Right lobe of liver (tissue), 6 donors: ENCODE data around the gene KLHL8. TPM values are rescaled to one million over a fixed set of nuclear protein-coding genes. Genes with fewer than 3 reads are reported as not detected.
A peak's percentile ranks its signal among the peaks of the same experiment; 100 is the strongest.

Experiments
- ATAC-seq, 4 donors: fragments of 200-7000 bp; cut with Tn5 transposase; one replicate each; pipeline ENCODE4 v1.9.1; 2020; ENCODE audit warnings: mild to moderate bottlenecking in 4 of 4, moderate library complexity in 4 of 4
- DNase-seq, 3 donors: peaks; one replicate each; pipeline ENCODE4 v3.0.0-alpha.2; 2020
- H3K27ac ChIP-seq, 3 donors: fragments of 200-600 bp; one replicate each; pipeline ENCODE4 v1.8.0; 2022
- H3K27me3 ChIP-seq, 2 donors: fragments of 200-600 bp; one replicate each; pipeline ENCODE4 v1.8.0; 2022
- H3K36me3 ChIP-seq, 4 donors: fragments of 200-600 bp; sonication (generic) in 1 of 4; one replicate each; pipeline versions ENCODE4 v1.5.1 to v1.8.0; 2017 to 2022; ENCODE audit warnings: control low read depth in 1 of 4
- H3K4me1 ChIP-seq, 4 donors: fragments of 200-600 bp; sonication (generic) in 1 of 4; one replicate each; pipeline versions ENCODE4 v1.5.1 to v1.8.0; 2017 to 2022; ENCODE audit warnings: control low read depth in 1 of 4
- H3K4me3 ChIP-seq, 3 donors: fragments of 200-600 bp; one replicate each; pipeline ENCODE4 v1.8.0; 2022
- H3K9me3 ChIP-seq, 4 donors: fragments of 200-600 bp; sonication (generic) in 1 of 4; one replicate each; pipeline versions ENCODE4 v1.5.1 to v1.8.0; 2017 to 2022; ENCODE audit warnings: control low read depth in 1 of 4
- POLR2A ChIP-seq: fragments of 450-650 bp; IDR thresholded peaks from one replicate; pipeline ENCODE4 v1.6.1; 2017; ENCODE audit warnings: antibody characterized with exemption, mild to moderate bottlenecking
- WGBS: methylation state at CpG from one replicate; pipeline ENCODE4 v1.1.6; 2018; ENCODE audit warnings: low coverage, low lambda C conversion rate; ENCODE audit not compliant: insufficient coverage; ENCODE audit errors: missing lambda C conversion rate; 5-methylcytosine and 5-hydroxymethylcytosine counted together
- intact Hi-C, 2 donors: fragments of 100-400 bp; cut with DNase I; formaldehyde crosslinking; loops; one replicate each; pipeline versions ENCODE4 v1.11.2 to v1.14.1; 2022
- total RNA-seq, 6 experiments: library from RNA; depleted of rRNA in 2 of 6; stranded (reverse); fragments of >200 nt in 2 of 6; fragmentation: NEBNext Ultra II Directional in 3 of 6; extraction: Animal tissue kit (Norgen Biotek cat#: 25700) in 3 of 6; gene quantifications; one replicate each; pipeline versions ENCODE4 v1.1.0 to v1.2.4, GENCODE V29; 2016 to 2023
- TF ChIP-seq, protein P1 (sequence below), 4 donors: fragments of 200-600 bp in 3 of 4; fragments of 450-650 bp in 1 of 4; IDR thresholded peaks; one replicate each; pipeline versions ENCODE4 v1.5.1 to v1.8.0; 2016 to 2022; ENCODE audit warnings: antibody characterized with exemption in 4 of 4, mild to moderate bottlenecking in 2 of 4
- donor health status: DM: no; HTN: yes; CAD: no.
- donor health status: DM: no; HTN: no; CAD: no.
- donor health status: DM: no; HTN: no; CAD: no.
- donor health status: DM: no; HTN: yes; CAD: no.
- donor health status: DM: no; HTN: yes; CAD: no.

KLHL8 gene
- total RNA-seq, 6 experiments from 2014 or later = 5.5 to 9.6 (median 7.2) TPM

DNA sequence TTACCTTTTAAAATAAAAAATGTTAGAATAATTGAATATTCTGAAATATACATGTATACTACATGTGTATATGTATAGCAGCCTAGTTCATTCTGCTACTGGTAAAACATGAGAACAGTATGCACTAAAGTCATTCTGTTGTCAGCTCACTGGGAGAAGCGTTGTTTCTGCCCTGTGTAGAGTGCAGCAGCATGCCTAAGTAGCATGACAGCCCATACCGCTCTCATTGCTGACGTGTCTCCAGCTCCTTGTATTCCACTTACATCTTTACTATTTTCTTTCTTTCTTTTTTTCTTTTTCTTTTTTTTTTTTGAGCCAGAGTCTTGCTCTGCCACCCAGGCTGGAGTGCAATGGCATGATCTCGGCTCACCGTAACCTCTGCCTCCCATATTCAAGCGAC lies 90.7 kb downstream of the KLHL8 start:
- WGBS = 100% methylated on average over 6 of the region's 6 CpGs
- H3K4me1 ChIP-seq = peaks cover 0 to 8% (median 3%) of the 10 kb centered on the region in 4 donors
- H3K4me3 ChIP-seq = no peak overlapping the region
- H3K27ac ChIP-seq = no peak overlapping the region
- H3K9me3 ChIP-seq = no peaks in the 10 kb centered on the region
- TF ChIP-seq, protein P1, sequence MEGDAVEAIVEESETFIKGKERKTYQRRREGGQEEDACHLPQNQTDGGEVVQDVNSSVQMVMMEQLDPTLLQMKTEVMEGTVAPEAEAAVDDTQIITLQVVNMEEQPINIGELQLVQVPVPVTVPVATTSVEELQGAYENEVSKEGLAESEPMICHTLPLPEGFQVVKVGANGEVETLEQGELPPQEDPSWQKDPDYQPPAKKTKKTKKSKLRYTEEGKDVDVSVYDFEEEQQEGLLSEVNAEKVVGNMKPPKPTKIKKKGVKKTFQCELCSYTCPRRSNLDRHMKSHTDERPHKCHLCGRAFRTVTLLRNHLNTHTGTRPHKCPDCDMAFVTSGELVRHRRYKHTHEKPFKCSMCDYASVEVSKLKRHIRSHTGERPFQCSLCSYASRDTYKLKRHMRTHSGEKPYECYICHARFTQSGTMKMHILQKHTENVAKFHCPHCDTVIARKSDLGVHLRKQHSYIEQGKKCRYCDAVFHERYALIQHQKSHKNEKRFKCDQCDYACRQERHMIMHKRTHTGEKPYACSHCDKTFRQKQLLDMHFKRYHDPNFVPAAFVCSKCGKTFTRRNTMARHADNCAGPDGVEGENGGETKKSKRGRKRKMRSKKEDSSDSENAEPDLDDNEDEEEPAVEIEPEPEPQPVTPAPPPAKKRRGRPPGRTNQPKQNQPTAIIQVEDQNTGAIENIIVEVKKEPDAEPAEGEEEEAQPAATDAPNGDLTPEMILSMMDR (IDR thresholded peaks at IDR 0.05) = no peak
- no peak for TF ChIP-seq POLR2A
- intact Hi-C loops = no loop called here
- no peaks in the 10 kb centered on the region for H3K27me3 ChIP-seq
- ATAC-seq (no peak), DNase-seq (no peak)
- H3K36me3 ChIP-seq = peaks cover 0 to 93% (median 37%) of the 10 kb centered on the region in 4 donors

DNA sequence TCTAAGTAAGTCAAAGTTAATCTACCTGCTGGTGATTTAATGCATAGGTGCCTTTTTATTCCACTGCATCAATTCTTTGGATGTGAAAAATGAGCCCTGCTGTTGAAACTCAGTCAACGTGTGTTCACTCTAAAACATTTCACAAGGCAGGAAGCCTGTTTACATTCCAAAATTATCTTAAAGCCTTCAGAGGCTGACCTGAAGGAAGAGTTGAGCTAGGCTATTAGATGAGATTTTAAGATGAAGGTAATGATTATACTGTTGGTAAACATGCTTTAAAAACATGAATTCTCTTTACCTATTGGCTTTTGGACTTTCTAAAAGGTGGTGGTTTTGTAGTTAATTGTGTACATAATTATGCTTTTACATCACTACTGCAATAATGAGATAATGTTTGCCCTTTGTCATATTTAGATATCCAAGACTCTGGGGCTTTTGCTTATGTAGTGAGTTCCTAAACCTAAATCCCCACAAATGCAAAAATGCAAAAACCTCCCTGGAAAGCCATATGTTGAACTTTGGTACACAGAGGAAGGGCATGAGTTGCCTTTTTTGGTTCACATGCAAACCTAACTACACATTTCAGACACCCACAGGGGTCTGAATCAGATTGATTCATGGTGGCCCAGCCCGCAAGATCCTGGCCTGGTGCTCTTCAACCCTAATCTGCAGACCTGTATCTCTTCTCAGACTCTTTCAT lies 92.3 kb downstream of the KLHL8 start:
- Histone ChIP-seq H3K27me3 (no peaks in the 10 kb centered on the region), H3K27ac (no peak overlapping the region), H3K4me3 (no peak overlapping the region), H3K36me3 (peaks cover 0 to 79% (median 25%) of the 10 kb centered on the region in 4 donors), H3K9me3 (no peaks in the 10 kb centered on the region), H3K4me1 (peaks cover 0 to 8% (median 3%) of the 10 kb centered on the region in 4 donors)
- intact Hi-C loops = no loop called here
- DNase-seq (no peak), ATAC-seq (no peak)
- TF ChIP-seq, protein P1 (IDR thresholded peaks at IDR 0.05) = no peak
- no peak for TF ChIP-seq POLR2A
- 64% methylated on average over 2 of the region's 2 CpGs for WGBS

DNA sequence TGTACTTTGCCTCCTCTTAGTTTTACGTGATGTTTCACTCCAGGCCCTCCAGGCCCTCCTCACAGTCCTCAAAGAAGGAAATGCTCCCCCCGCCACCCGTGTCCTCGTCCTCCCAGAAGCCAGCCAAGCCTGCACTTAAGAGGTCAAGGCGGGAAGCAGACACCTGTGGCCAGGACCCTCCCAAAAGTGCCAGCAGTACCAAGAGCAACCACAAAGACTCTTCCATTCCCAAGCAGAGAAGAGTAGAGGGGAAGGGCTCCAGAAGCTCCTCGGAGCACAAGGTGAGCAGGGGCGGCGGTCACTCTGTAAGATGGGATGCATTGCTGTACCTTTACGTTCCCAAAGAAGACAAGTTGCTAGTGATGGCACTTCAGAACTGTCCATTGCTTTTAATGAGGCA lies 94.4 kb downstream of the KLHL8 start:
- intact Hi-C loops = no loop called here
- Histone ChIP-seq H3K9me3 (no peaks in the 10 kb centered on the region), H3K4me3 (no peak overlapping the region), H3K4me1 (peaks cover 0 to 22% (median 10%) of the 10 kb centered on the region in 4 donors), H3K27ac (no peak overlapping the region), H3K36me3 (peaks cover 0 to 58% (median 19%) of the 10 kb centered on the region in 4 donors), H3K27me3 (no peaks in the 10 kb centered on the region)
- no peak for DNase-seq
- 80% methylated on average over 4 of the region's 9 CpGs for WGBS
- ATAC-seq = no peak
- TF ChIP-seq, protein P1 (IDR thresholded peaks at IDR 0.05) = no peak
- no peak for TF ChIP-seq POLR2A

DNA sequence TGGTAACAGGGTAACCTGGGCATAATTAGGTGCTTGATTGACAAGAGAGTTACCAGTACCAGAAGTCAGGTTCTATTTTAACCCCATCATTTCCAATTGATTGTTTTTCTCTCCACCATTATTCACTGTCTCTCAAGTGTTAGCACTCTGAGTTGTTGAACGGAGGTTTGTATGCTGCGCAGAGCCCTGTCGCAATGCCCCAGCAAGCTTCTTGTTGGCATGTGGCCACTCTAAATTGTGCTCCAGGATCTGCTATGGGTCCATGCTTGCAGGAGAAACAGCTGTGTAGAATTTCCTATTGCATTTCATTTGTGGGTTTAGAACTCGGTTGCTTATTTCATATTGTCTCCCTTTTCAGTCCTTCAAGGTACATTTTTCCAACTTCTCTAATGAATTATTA lies 98.2 kb downstream of the KLHL8 start:
- no peaks in the 10 kb centered on the region for H3K9me3 ChIP-seq
- H3K27ac ChIP-seq = peak overlapping the region in 1 of 3 donors; percentile 52
- 56% methylated on average over 4 of the region's 4 CpGs for WGBS
- H3K4me1 ChIP-seq = peaks cover 0 to 29% (median 12%) of the 10 kb centered on the region in 4 donors
- intact Hi-C loops = no loop called here
- H3K36me3 ChIP-seq = peaks cover 0 to 33% (median 9%) of the 10 kb centered on the region in 4 donors
- H3K4me3 ChIP-seq = no peak overlapping the region
- DNase-seq = no peak
- no peaks in the 10 kb centered on the region for H3K27me3 ChIP-seq
- ATAC-seq = peak in 1 of 4 donors; percentile 6
- no peak for TF ChIP-seq POLR2A
- TF ChIP-seq, protein P1 (IDR thresholded peaks at IDR 0.05) = no peak
